Effector memory CD4-positive, alpha-beta T cell (primary cell): ENCODE results near the gene ABCA9.
"Not testable (repeated sequence)": the region's sequence is repeated elsewhere in the genome, so short reads cannot be mapped to it uniquely, and the experiment has no call there.

Experiments used
- DNase-seq, 3 donors: peaks; one replicate each; pipeline ENCODE4 v3.0.0-alpha.2; 2020
- H3K27ac ChIP-seq: 2 replicates; pipeline ENCODE4 v1.7.0; 2013; ENCODE audit warnings: mild to moderate bottlenecking, low read length, moderate library complexity; ENCODE audit not compliant: insufficient read depth, poor library complexity, severe bottlenecking
- H3K27me3 ChIP-seq: replicated peaks from 2 replicates; pipeline ENCODE4 v1.7.0; 2013; ENCODE audit warnings: mild to moderate bottlenecking, low read length; ENCODE audit not compliant: insufficient read depth, control insufficient read depth, poor library complexity, severe bottlenecking
- H3K36me3 ChIP-seq: 2 replicates; pipeline ENCODE4 v1.7.0; 2013; ENCODE audit warnings: mild to moderate bottlenecking, low read length, moderate library complexity; ENCODE audit not compliant: control insufficient read depth, insufficient read depth
- H3K4me1 ChIP-seq: 2 replicates; pipeline ENCODE4 v1.7.0; 2013; ENCODE audit warnings: low read length, mild to moderate bottlenecking; ENCODE audit not compliant: control insufficient read depth, insufficient read depth, poor library complexity, severe bottlenecking
- H3K4me3 ChIP-seq: 2 replicates; pipeline ENCODE4 v1.7.0; 2013; ENCODE audit warnings: low read length, low read depth, mild to moderate bottlenecking; ENCODE audit not compliant: insufficient read depth, poor library complexity, severe bottlenecking
- H3K9me3 ChIP-seq: 2 replicates; pipeline ENCODE4 v1.7.0; 2013; ENCODE audit warnings: mild to moderate bottlenecking, low read length, moderate library complexity; ENCODE audit not compliant: control insufficient read depth

The ABCA9 gene

GRCh38 chr17:68959117-68959516 is 101.6 kb downstream of the ABCA9 start:
- H3K4me3 ChIP-seq, H3K9me3 ChIP-seq, H3K36me3 ChIP-seq, H3K27me3 ChIP-seq, DNase-seq, H3K4me1 ChIP-seq, H3K27ac ChIP-seq: not testable (repeated sequence)

DNA sequence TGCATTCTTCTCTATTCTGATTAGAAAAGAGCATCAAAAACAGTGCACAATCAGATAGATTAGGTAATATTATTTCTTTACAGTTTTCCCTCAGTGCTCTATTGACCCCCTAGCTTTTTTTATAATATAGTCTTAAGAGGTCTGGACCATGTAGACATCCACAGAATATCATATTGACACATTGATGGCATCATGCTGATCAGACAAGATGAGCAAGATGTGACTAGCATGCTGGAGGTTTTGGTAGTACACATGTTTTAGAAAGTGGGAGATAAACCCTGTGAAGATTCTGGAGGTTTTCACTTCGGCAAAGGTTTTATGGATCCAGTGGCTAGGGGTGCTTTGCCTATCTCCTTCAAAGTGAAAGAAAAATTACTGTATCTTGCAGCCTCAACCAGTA is 102.8 kb downstream of the ABCA9 start:
- H3K4me1 ChIP-seq, result no peaks in the 10 kb centered on the region
- no peak overlapping the region for H3K27ac ChIP-seq
- H3K9me3 ChIP-seq, result no peaks in the 10 kb centered on the region
- DNase-seq, result no peak
- H3K27me3 ChIP-seq, result no peaks in the 10 kb centered on the region
- no peak overlapping the region for H3K4me3 ChIP-seq
- H3K36me3 ChIP-seq, result no peaks in the 10 kb centered on the region

DNA sequence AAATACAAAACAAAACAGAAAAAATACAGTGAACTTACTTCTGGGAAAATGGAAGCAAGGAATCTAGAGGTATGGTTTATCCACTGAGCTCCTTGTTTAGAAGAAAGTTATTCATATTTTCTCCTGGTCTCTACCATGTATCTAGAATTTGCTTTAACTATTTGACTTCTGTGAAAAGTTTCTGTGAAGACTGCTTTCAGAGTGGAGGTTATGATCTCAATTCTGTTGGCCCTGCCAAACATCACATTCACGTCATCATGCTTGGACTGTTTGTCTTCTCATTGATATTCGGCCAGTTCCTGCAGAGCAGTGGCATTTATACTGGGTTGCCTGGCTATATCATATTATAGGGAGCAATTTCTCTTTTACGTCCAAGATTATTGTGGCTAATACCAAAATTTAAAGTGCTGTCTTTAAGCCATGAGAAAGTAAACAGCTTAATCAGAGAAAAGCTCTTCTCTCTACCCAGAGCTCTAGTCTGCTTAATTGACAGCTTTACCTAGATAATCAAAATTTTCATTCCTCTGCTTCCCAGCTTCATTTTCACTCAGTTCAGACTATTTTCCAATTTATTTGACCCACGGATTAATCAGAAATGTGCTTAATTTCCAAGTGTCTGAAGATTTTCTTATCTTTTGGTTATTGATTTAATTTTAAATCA is 105.4 kb downstream of the ABCA9 start, which contains the start of gene ABCA8:
Gene ABCA8 (minus strand): TSS at position 212 of the 661 bp plus-strand sequence. CDS start 13,358 bp downstream, outside the sequence.
- no peaks in the 10 kb centered on the region for H3K27me3 ChIP-seq
- no peak for DNase-seq
- H3K4me1 ChIP-seq, result no peaks in the 10 kb centered on the region
- no peak within 1 kb of the TSS for H3K4me3 ChIP-seq
- H3K9me3 ChIP-seq, result no peaks in the 10 kb centered on the region
- no peak within 1 kb of the TSS for H3K27ac ChIP-seq
- H3K36me3 ChIP-seq, result no peaks in the 10 kb centered on the region

GRCh38 chr17:68954146-68954896 is 106.4 kb downstream of the ABCA9 start:
- H3K4me3 ChIP-seq, result no peak overlapping the region
- no peaks in the 10 kb centered on the region for H3K9me3 ChIP-seq
- no peaks in the 10 kb centered on the region for H3K4me1 ChIP-seq
- H3K36me3 ChIP-seq, result no peaks in the 10 kb centered on the region
- DNase-seq, result no peak
- H3K27ac ChIP-seq, result no peak overlapping the region
- no peaks in the 10 kb centered on the region for H3K27me3 ChIP-seq

DNA sequence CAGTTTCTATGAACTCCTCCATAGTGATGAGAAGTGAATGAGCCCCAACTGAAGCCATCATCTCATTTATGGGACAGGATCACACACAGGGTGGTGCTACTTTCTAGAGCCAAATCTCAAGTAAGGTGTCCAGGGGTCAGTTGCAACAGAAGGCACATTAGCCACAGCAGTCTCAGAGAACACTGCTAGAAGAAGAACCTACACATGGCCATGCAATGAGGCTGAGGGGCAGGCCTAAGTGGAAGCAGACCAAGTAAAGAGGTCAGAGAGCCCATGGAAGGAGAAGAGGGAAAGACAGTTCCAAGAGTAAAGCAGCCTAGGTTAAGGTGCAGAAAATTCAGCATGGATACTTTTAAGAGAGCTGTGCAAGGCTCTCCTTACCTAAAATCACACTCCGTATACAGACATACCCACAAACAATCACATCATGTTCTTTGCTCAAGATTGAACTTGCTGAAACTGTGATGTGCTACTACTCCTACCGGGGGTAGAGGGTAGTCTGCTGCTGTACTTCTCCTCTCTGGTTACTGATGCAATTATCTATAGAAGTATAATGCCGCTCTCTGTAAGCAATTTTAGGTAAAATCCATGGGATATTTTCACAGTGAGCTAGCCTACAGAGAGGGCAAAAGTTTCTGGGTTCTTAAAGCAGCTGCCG is 107.3 kb downstream of the ABCA9 start:
- H3K36me3 ChIP-seq, result no peaks in the 10 kb centered on the region
- H3K27me3 ChIP-seq, result no peaks in the 10 kb centered on the region
- H3K27ac ChIP-seq, result no peak overlapping the region
- no peak overlapping the region for H3K4me3 ChIP-seq
- H3K9me3 ChIP-seq, result no peaks in the 10 kb centered on the region
- H3K4me1 ChIP-seq, result no peaks in the 10 kb centered on the region
- no peak for DNase-seq

GRCh38 chr17:68950725-68951124 is 110.0 kb downstream of the ABCA9 start:
- Histone ChIP-seq H3K36me3 (no peaks in the 10 kb centered on the region), H3K4me3 (no peak overlapping the region), H3K9me3 (no peaks in the 10 kb centered on the region), H3K27ac (no peak overlapping the region), H3K27me3 (no peaks in the 10 kb centered on the region), H3K4me1 (no peaks in the 10 kb centered on the region)
- DNase-seq, result no peak

DNA sequence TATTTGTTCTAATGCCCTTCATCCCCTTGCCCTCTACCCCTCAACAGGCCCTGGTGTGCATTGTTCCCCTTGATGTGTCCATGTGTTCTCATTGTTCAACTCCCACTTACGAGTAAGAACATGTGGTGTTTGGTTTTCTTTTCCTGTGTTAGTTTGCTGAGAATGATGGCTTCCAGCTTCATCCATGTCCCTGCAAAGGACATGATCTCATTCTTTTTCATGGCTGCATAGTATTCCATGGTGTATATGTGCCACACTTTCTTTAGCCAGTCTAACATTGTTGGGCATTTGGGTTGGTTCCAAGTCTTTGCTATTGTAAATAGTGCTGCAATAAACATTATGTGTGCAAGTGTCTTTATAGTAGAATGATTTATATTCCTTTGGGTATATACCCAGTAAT is 112.9 kb downstream of the ABCA9 start:
- DNase-seq, H3K27ac ChIP-seq, H3K9me3 ChIP-seq, H3K4me3 ChIP-seq, H3K27me3 ChIP-seq, H3K36me3 ChIP-seq, H3K4me1 ChIP-seq: not testable (repeated sequence)

DNA sequence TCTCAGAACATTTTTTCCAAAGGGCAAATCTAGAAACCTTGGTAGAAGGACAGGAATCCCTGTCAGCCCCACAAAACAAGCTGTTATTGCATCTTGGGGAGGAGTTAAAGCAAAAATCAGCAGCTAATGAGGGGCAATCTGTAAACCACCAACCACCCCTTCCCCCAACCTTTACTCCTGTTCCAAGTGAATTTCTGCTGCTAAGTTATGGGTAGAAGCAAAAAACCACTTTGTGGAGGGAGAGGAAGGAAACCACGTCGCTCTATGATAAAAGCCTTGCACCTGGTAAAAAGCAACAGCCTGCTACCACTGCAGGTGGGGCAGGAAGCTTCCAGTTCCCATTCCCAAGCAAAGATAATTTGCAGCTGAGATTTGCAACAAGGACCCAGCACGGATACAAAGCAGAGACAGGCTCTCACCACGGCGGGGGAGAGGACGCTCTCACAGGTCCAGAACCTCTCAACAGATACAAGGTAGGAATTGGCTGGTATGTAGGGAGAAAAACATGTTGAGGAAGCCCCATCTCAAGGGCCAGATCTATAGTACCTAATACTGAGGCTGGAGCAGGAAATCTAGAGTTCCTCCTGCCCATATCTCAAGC is 116.2 kb downstream of the ABCA9 start:
- Histone ChIP-seq H3K36me3 (no peaks in the 10 kb centered on the region), H3K9me3 (no peaks in the 10 kb centered on the region), H3K27me3 (no peaks in the 10 kb centered on the region), H3K27ac (no peak overlapping the region), H3K4me1 (no peaks in the 10 kb centered on the region), H3K4me3 (no peak overlapping the region)
- no peak for DNase-seq

GRCh38 chr17:68943812-68944182 is 116.9 kb downstream of the ABCA9 start:
- DNase-seq, H3K27me3 ChIP-seq, H3K4me3 ChIP-seq, H3K36me3 ChIP-seq, H3K9me3 ChIP-seq, H3K27ac ChIP-seq, H3K4me1 ChIP-seq: not testable (repeated sequence)
